Right forelimb (tissue), 1 donor: ENCODE measurements around the gene MED13L.
A peak's percentile ranks its signal among the peaks of the same experiment; 100 is the strongest.
"Not testable (repeated sequence)": the region's sequence is repeated elsewhere in the genome, so short reads cannot be mapped to it uniquely, and the experiment has no call there.

Source experiments
- DNase-seq: peaks from one replicate; pipeline ENCODE4 v3.0.0-alpha.2; 2018

The MED13L gene

DNA sequence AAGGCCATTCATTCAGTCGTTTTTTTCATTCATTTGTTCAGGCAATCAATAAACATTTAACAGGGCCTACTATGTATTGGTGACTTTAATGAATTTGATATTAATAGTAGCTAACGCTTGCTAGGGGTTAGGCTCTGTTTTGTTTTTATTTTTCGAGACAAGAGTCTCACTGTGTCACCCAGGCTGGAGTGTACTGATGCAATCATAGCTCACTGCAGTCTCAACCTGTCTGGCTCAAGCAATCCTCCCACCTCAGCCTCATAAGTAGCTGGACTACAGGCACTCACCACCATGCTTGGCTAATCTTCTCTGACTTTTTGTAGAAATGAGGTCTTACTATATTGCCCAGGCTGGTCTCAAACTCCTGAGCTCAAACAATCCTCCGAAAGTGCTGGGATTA, 25.6 kb upstream of the MED13L start:
- no peak for DNase-seq

DNA sequence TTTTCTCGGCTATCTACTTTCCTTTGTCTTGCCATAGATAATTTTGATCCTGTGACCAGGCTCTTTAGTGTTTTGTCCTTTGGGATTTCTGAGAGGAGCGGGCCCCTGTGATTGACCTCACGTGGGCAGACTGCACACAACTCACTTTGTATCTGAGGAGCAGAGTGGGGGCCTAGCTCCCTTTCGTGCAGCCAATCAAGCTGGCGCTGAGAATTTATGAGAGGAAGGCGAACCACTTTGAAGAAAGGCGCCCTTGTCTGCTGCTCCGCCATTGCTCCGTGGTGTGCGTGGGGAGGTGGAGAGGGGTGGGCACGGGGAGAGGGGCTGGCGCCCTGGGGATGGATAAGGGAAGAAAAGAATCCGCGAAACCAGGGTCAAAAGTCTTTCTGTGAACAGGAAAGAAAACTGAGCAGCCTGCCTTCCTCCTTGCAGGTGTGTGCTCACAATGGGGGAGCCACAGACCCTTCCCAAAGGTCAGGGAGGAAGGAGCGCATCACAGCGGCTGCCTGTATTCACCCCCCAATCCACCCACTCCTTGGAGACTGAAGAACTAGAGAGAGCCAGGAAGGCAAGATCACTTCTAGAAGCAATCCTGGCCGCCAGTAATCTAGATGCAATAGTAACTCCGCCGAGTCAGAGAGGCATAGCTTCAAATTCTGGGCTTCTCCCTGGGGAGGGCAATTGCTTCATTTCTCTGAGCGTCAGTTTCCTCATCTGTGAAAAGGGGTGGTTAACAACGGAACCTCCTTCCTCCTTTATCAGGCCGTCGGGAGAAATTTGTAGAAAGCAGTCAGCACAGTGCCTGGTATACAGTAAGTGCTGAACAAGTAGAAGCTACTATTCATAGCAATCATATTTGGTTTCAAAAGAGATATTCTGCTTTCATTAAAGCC, 24.9 kb upstream of the MED13L start:
- no peak for DNase-seq

DNA sequence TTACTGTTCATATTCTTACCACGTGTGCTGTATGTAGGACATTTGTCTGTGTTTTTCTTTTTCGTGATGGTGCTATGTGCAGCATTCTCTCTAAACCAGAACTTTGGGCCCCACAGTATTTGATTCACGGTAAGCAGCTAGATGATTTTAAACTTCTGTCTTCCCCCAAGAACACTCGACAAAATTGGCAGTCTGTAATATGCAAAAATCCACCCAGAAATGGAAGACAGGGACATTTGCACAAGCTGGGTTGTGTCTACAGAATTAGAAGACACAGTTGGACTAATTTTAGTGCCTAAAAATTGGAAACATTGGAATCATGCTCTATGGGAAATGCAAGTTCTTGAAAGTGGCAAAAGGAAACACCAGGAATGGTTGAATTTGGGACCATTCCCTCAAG, 24.1 kb upstream of the MED13L start:
- DNase-seq, result no peak

DNA sequence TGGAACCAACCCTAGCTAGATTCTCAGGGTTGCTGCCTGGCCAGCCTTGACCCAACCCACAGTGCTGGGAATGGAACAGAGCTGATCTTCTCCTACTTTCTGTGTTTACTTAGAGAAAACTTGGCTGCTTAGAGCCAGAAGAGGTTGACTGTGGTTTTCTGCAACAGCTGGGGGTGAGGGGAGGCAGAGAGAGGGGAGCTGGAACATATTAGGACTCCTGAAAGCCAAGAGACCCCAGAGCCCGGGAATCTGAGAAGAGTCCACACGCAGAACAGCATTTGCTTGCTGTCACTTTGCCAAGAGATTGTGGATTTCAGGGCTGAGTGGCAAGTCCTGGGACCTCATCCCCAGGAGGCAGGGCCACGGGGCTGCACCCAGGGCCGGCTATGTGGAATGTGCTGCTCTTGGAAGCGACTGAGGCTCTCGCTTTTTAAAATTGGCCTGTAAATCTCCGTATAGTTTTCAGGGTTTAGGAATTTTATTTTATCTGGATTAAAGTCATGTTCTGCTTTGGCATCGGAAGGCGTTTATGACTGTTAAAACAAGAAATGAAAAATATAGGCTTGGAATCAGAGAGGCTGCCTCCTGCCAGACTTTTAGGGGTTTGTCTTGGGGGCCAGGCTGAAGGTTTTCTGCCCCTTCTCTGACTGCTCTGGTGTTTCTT, 22.3 kb upstream of the MED13L start:
- peak; percentile 80 for DNase-seq

DNA sequence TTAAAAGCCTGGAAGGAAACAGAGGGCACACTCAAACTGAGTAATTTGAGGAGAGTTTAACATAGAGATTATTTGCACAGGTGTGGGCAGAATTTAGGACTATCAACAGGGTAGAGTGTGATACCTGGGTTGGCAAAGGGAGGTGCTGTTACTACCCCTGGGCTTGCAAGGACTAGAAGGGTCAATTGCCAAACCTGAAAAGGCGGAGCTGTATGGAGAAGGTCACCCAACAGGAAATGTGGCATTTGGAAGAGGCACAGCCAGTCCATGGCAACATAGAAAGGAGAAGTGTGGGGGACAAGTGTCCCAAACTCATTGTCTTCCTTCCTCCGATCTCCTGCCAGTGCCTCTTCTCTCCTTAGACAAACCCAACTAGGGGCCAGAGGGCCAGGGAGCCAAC, 21.6 kb upstream of the MED13L start:
- DNase-seq, result no peak

GRCh38 chr12:116298578-116298977, 21.1 kb upstream of the MED13L start:
- no peak for DNase-seq

DNA sequence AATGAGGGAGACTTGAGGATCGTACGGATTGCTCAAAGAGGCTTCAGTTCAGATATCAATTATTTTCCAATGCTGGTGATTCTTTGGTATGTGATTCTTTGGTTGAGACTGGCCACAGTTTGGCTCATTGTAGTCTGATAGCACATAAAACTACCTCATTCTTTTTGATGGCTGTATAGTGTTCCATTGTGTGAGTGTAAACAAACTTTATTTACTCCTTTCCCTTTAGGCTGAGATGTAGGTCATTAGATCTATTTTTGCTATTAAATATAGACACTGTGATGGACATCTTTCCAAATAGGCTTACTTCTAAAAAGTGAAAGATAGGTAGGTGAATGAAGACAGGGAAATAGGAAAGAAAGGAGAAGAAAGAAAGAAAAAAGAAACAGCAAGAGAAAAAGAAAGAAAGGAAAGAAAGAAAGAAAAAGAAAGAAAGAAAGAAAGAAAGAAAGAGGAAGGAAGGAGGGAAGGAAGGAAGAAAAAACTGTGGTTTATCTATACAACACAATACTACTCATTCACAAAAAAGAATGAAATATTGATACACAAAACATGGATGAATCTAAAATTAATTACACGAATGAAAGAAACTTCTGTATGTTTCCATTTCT, 19.8 kb upstream of the MED13L start:
- no peak for DNase-seq

DNA sequence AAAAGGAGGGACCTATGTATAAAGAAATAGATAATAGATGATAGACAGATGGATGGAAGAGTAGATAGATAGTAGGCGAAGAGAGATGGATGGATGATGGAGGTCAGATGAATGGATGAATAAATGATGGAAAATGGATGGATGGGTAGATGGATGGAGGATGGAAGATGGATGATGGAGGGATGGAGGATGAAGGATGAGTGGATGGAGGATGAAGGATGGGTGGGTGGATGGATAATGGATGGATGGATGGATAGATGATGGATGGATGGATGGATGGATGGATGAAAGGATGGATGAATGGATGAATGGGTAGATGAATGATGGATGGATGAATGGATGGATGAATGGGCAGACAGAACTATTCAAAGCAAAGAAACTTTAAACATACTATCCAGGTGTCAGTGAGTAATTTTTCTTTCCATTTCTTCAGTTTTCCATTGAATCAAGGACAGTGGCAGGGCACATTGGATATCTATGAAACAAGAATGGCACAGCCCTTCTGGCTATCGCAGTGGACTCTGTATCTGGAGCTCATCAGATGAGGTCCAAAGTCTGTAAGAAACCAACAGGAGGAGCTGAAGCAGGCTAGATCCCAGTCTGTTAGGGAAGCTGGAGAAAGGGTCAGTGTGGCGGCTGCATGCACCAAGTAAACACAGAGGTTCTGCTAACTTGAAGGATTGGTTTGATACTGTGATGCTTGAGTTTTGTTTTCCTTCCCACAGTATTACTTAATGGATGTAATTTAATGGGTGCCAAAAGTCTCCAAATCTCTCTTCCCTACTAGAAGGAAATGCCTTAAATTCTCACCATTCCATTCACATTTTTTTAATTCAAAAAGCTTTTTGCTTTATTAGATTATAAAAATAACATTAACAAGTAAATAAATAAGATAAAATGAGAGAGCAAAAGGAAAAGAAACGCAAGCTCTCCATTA, 18.1 kb upstream of the MED13L start:
- DNase-seq, result no peak

DNA sequence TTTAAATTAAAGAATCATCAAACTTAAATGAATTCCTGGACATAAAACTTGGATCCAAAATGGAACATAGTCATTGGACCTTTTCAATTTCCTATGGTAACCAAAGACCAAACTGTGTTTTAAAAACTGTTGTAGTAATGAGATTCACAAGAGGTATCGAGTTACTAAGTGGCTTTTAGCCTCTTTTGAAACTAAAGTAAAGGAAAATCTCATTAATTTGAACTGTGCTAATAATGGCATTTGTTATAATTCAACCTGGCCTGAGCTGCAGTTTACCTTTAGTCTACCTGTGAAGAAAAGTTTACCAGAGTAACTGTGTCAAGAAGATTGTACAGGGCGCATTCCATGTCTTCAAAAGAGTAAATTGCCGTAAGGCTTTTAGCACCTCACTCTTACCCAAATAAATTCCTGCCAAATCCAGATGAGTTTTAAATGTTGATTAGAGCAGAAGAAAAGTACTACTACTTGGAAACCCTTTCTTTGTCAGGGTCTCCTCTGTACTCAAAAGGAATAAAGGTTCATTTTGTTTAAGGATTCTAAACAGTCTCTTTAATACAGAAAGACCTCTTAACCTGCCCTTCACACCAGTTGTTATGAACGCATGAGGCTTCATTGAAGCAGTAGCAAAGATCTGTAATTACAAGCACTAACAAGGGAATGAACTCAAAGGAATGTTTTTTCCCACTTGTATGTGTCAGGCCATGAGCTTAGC, 17.1 kb upstream of the MED13L start:
- no peak for DNase-seq

GRCh38 chr12:116293687-116294453, 16.4 kb upstream of the MED13L start:
- DNase-seq, result no peak

- no peak for DNase-seq
Measured at GRCh38 chr12:116291218-116291617, 13.7 kb upstream of the MED13L start.

- DNase-seq, result no peak
Measured at GRCh38 chr12:116288735-116289134, 11.2 kb upstream of the MED13L start.

- no peak for DNase-seq
Measured at GRCh38 chr12:116287842-116288301, 10.4 kb upstream of the MED13L start.

DNA sequence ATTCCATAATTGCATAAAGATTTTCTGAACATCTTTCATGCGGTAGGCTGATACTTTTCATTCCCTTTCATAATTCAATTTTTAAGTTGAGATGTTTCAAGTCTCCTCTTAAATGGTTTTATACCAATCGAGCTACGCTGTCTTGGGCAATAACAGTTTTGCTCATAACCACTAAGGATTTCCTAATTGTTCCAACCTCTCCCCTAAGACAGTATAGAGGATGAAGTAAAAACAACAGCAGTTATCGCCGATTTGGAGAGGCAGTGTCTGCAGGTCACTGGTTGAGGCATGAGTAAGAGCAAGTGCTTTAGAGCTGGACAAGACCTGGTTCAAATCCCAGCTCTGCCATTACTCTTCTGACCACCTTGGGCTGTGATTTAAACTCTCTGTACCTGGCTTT, 6.9 kb upstream of the MED13L start:
- DNase-seq, result no peak

DNA sequence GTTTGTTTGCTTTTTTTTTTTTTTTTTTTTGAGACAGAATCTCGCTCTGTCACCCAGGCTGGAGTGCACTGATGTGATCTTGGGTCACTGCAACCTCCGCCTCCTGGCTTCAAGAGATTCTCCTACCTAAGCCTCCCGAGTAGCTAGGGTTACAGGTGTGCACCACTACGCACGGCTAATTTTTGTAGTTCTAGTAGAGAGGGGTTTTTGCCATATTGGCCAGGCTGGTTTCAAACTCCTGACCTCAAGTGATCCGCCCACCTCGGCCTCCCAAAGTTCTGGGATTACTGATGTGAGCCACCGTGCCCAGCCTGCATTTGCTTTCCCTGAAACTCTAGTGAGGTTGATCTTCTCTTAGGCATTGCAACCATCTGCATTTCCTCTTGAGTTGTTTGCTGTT, 6.4 kb upstream of the MED13L start:
- not testable (repeated sequence) for DNase-seq

DNA sequence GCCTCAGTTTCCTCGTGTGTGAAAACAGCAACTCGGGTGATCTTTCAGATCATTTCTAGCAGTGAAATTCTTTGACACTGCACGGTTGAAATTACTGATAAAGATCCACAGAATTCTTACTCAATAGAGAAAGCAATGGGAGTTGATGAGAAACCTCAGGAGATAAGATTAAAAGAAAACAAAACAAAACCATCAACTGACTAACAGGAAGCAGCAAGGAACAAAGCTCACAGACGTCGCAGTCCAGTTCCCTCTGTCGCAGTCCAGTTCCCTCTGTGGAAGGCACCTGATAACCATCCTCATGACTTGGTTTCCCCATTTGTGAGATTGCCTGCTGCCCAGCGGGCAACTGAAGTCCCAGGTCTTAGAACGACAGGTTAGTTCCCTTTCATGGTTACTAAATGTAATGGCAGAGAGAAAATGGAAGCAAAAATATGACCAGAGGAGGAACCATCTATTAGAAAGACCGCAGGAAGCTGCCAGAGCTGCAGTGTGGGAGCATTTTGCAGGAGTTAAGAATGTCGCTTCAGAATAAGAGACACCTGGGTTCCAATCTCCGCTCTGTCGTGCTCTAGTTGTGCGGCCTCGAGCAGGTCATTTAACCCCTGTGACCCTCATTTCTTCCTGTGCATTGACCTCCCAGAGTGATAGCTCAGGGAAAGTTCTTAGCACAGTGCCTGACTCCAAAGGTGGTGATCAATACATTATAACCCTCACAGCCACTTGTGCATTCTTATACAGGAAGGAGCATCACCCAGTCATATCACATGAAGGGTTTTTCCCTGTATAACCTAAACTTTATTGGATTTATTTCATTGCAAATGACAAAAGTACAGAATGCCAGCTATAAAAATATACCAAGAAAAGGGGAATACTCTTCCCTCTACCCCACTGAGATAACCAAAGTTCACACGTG, 5.1 kb upstream of the MED13L start:
- no peak for DNase-seq

DNA sequence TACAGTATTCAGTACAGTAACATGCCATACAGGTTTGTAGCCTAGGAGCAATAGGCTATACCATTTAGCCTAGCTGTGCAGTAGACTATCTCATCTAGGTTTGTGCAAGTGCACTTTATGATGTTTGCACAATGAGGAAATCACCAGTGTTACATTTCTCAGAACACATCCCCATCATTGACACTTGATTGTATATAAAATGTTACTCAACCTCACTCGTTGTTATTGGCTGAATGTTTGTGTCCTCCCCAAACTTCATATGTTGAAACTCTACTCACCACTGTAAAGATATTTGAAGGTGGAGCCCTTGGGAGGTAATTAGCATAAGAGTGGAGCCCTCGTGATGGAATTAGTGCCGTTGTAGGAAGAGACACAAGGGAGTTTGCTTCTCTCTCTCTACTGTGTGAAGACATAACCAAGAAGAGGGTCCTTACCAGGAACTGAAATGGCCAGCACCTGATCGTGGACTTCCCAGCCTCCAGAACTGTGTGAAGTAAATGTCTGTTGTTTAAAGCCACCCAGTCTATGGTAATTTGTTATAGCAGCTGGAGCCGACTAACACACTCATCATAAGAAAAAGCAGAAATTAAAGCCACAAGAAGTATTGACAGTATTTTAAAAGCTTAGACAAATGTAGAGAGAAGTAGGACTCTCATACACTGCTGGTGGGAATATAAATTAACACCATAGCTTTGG, 3.2 kb upstream of the MED13L start:
- no peak for DNase-seq

- no peak for DNase-seq
Measured at GRCh38 chr12:116278667-116279066, 1.2 kb upstream of the MED13L start.

- DNase-seq, result no peak
Measured at GRCh38 chr12:116278279-116278626, 760 bp upstream of the MED13L start.
